Right atrium auricular region (tissue), 2 donors: ENCODE measurements around the gene RFTN2. TPM values are rescaled to one million over a fixed set of nuclear protein-coding genes. Genes with fewer than 3 reads are reported as not detected.

Experiments
- DNase-seq: peaks from one replicate; pipeline ENCODE4 v3.0.0-alpha.2; 2019; ENCODE audit warnings: low spot score
- H3K27ac ChIP-seq, 2 donors: fragments of 200-600 bp; sonication (generic); 1 replicate in 1 of 2; 2 replicates in 1 of 2; pipeline ENCODE4 v1.5.1; 2016 to 2019
- H3K27me3 ChIP-seq, 2 donors: fragments of 200-600 bp; sonication (generic); one replicate each; pipeline versions ENCODE4 v1.5.1 to v1.6.0; 2017 to 2019
- H3K36me3 ChIP-seq: fragments of 200-600 bp; sonication (generic); one replicate; pipeline ENCODE4 v1.5.1; 2016
- H3K4me1 ChIP-seq, 2 donors: fragments of 200-600 bp; sonication (generic); one replicate each; pipeline versions ENCODE4 v1.5.1 to v1.6.0; 2017 to 2019
- H3K4me3 ChIP-seq, 2 donors: fragments of 200-600 bp; sonication (generic); 1 replicate in 1 of 2; 2 replicates in 1 of 2; pipeline ENCODE4 v1.5.1; 2017 to 2019; ENCODE audit warnings: mild to moderate bottlenecking in 1 of 2, moderate library complexity in 1 of 2
- H3K9me3 ChIP-seq, 2 donors: fragments of 200-600 bp; sonication (generic); one replicate each; pipeline ENCODE4 v1.5.1; 2019
- CTCF ChIP-seq, 2 donors: fragments of 200-600 bp; sonication (generic); IDR thresholded peaks; one replicate each; pipeline ENCODE4 v1.5.1; 2019; ENCODE audit warnings: antibody characterized with exemption in 2 of 2
- total RNA-seq, 2 donors: library from RNA; depleted of rRNA; stranded (reverse); fragments of >200 nt; gene quantifications; one replicate each; pipeline ENCODE4 v1.1.0, GENCODE V29; 2016

The RFTN2 gene
- total RNA-seq, 2 donors from 2014 or later, result 4.5 to 11.6 TPM

- Histone ChIP-seq H3K4me3 (no peak overlapping the region), H3K9me3 (no peaks in the 10 kb centered on the region), H3K4me1 (peaks cover 0 to 45% of the 10 kb centered on the region in 2 donors), H3K27me3 (no peaks in the 10 kb centered on the region), H3K36me3 (no peaks in the 10 kb centered on the region), H3K27ac (no peak overlapping the region)
- no peak for TF ChIP-seq CTCF (IDR thresholded peaks at IDR 0.05)
- DNase-seq, result no peak
These were observed 32.9 kb upstream of the RFTN2 start for GRCh38 chr2:197708331-197708730.

GRCh38 chr2:197707316-197708213 lies 32.2 kb upstream of the RFTN2 start:
- H3K9me3 ChIP-seq, result no peaks in the 10 kb centered on the region
- peaks cover 0 to 45% of the 10 kb centered on the region in 2 donors for H3K4me1 ChIP-seq
- no peaks in the 10 kb centered on the region for H3K36me3 ChIP-seq
- H3K27me3 ChIP-seq, result no peaks in the 10 kb centered on the region
- peak overlapping the region; percentile 9 to 76 for H3K4me3 ChIP-seq
- H3K27ac ChIP-seq, result no peak overlapping the region
- no peak for DNase-seq
- peak; percentile 69 to 82 for TF ChIP-seq CTCF (IDR thresholded peaks at IDR 0.05)

- no peaks in the 10 kb centered on the region for H3K9me3 ChIP-seq
- no peaks in the 10 kb centered on the region for H3K27me3 ChIP-seq
- peaks cover 0 to 45% of the 10 kb centered on the region in 2 donors for H3K4me1 ChIP-seq
- no peak for TF ChIP-seq CTCF (IDR thresholded peaks at IDR 0.05)
- H3K36me3 ChIP-seq, result no peaks in the 10 kb centered on the region
- H3K4me3 ChIP-seq, result peak overlapping the region; percentile 76 to 84
- no peak for DNase-seq
- no peak overlapping the region for H3K27ac ChIP-seq
These were observed 31.4 kb upstream of the RFTN2 start for GRCh38 chr2:197706839-197707207.

GRCh38 chr2:197705912-197706838 lies 30.8 kb upstream of the RFTN2 start:
- Histone ChIP-seq H3K27ac (peak overlapping the region; percentile 78 to 88), H3K4me1 (peaks cover 0 to 45% of the 10 kb centered on the region in 2 donors), H3K9me3 (no peaks in the 10 kb centered on the region), H3K27me3 (no peaks in the 10 kb centered on the region), H3K36me3 (no peaks in the 10 kb centered on the region), H3K4me3 (peak overlapping the region; percentile 76 to 84)
- TF ChIP-seq CTCF (IDR thresholded peaks at IDR 0.05), result no peak
- DNase-seq, result peak; percentile 61

GRCh38 chr2:197705121-197705911 lies 29.9 kb upstream of the RFTN2 start, which contains the start of gene MARS2:
Gene MARS2, plus strand, starts transcription at chr2:197705369. Its CDS starts 37 bp downstream, at chr2:197705406.
- TF ChIP-seq CTCF (IDR thresholded peaks at IDR 0.05), result no peak
- Histone ChIP-seq H3K9me3 (no peaks in the 10 kb centered on the region), H3K4me1 (peaks cover 0 to 45% of the 10 kb centered on the region in 2 donors), H3K36me3 (no peaks in the 10 kb centered on the region), H3K4me3 (peak within 1 kb of the TSS; percentile 76 to 84), H3K27me3 (no peaks in the 10 kb centered on the region), H3K27ac (peak within 1 kb of the TSS; percentile 78 to 88)
- peak; percentile 93 for DNase-seq
